Motor neuron (in vitro differentiated cells): Measurements from ENCODE around the gene ZC3H12A. TPM values are rescaled to one million over a fixed set of nuclear protein-coding genes. Genes with fewer than 3 reads are reported as not detected.
"Not testable (repeated sequence)": the region's sequence is repeated elsewhere in the genome, so short reads cannot be mapped to it uniquely, and the experiment has no call there.

Experiments used
- ATAC-seq, 8 experiments: fragments of 200-7000 bp; cut with Tn5 transposase; replicated peaks in 6 of 8; 2 replicates each; pipeline ENCODE4 v1.8.0; 2021; ENCODE audit warnings: mild to moderate bottlenecking in 8 of 8, moderate library complexity in 8 of 8
- H3K27ac ChIP-seq, 2 donors: fragments of 250-450 bp; sonication (Bioruptor Pico); 2 replicates each; pipeline ENCODE4 v1.9.0; 2021; ENCODE audit warnings: antibody characterized with exemption in 2 of 2, mild to moderate bottlenecking in 2 of 2, moderate library complexity in 1 of 2
- H3K4me1 ChIP-seq, 2 donors: fragments of 250-450 bp; sonication (Bioruptor Pico); replicated peaks in 1 of 2; 2 replicates each; pipeline ENCODE4 v1.6.1; 2021; ENCODE audit warnings: antibody characterized with exemption in 2 of 2, mild to moderate bottlenecking in 2 of 2, moderate library complexity in 1 of 2
- H3K4me3 ChIP-seq, 5 donors: fragments of 250-450 bp; sonication (Bioruptor Pico); 2 replicates each; pipeline ENCODE4 v1.9.0; 2021; ENCODE audit warnings: antibody characterized with exemption in 5 of 5, mild to moderate bottlenecking in 5 of 5, moderate library complexity in 4 of 5
- WGBS, 10 experiments: fragments of 450-650 bp; shearing (Covaris generic); methylation state at CpG; one replicate each; pipeline ENCODE4 v1.0.0; 2022; 5-methylcytosine and 5-hydroxymethylcytosine counted together
- in situ Hi-C, 9 experiments: fragments of 400-800 bp; cut with MboI; loops; one replicate each; pipeline ENCODE4 v1.15.0; 2021; ENCODE audit warnings: low sequenced_read_pairs in 9 of 9, low pct_unique_long_range_greater_than_20kb in 2 of 9; ENCODE audit not compliant: unreplicated experiment in 9 of 9
- total RNA-seq, 8 experiments: library from RNA; unstranded; fragments of 300-600 nt; gene quantifications; 2 replicates each; pipeline versions ENCODE4 v1.2.3 to v1.2.4, GENCODE V29; 2022

ZC3H12A gene
- total RNA-seq, 8 experiments from 2014 or later, result 1.8 to 13.3 (median 5.4) TPM

DNA sequence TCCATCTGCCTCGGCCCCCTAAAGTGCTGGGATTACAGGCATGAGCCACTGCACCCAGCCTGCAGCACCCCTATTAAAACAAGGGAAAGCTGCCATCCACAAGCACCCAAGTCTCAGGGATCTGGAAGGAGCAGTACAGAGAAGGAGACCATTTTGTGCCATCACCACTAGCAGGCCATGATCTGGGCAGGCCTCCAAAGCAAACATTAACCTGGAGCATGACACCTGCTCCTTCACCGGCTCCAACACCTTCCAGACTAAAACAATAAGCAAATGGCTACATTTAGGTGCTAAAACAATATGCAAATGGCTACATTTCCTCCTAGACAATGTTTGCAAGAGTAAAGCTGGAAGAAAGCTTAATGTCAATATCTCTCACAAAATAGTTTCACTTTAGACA lies 23.5 kb downstream of the ZC3H12A start:
- ATAC-seq, result no peak
- H3K4me1 ChIP-seq, result no peaks in the 10 kb centered on the region
- 80 to 100% (median 92%) methylated on average over 1 to 2 of the region's 2 CpGs; no CpG with 5 or more reads in 3 of the 10 experiments for WGBS, 10 experiments
- no peak overlapping the region for H3K27ac ChIP-seq
- in situ Hi-C loops, result no loop called here
- H3K4me3 ChIP-seq, result no peak overlapping the region

DNA sequence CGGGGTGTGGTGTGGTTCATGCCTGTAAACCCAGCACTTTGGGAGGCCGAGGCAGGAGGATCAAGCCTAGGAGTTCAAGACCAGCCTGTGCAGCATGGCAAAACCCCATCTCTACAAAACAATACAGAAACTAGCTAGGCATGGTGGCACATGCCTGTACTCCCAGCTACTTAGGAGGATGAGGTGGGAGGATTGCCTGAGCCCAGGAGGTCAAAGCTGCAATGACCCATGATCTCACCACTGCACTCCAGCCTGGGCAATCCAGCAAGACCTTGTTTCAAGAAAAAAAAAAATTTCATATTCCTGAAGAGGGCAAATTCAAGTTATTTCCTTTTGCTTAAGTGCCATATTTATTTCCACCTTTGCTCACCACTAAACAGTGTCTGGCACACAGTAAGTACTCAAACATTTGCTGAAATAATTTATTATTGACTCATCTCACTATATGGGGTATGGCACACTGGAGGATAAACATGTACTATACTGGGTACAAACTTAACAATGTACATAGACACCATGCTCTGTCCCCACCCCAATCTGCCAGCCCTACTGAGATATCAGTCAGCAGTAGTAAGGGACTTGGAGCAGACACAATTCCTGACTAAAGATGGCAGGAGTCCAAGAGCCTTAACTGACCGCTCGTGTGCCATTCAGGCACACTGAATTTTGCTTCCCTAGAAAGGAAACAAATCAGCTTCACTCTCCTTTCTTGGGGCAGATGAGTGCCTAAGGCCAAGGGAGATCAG lies 24.7 kb downstream of the ZC3H12A start:
- WGBS, 10 experiments, result 57 to 100% (median 93%) methylated on average over 2 to 4 of the region's 4 CpGs; no CpG with 5 or more reads in 1 of the 10 experiments
- Histone ChIP-seq H3K4me3 (no peak overlapping the region), H3K27ac (no peak overlapping the region), H3K4me1 (no peaks in the 10 kb centered on the region)
- peak in 2 of 8 experiments; percentile 8 to 21 for ATAC-seq
- in situ Hi-C loops, result no loop called here

DNA sequence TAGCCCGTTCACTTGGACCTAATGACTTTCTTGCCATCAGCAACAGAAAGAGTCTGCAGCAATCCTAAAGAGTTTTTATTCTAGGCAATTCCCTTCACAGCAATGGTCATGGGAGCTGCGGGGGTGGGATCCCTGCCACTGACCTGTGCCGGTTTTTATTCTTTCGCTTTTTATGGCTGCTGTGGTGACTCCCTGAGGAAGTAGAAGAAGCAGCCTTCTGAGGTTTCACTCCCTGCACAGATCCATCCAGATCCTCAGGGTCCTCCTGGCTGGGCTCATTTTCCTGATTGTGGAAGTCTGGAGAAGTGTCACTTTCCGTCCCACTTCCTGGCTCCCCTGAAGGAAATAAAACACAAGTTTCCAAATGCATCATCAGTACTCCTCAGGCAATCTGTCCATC lies 27.3 kb downstream of the ZC3H12A start:
- Histone ChIP-seq H3K27ac (no peak overlapping the region), H3K4me1 (no peaks in the 10 kb centered on the region), H3K4me3 (no peak overlapping the region)
- no peak for ATAC-seq
- in situ Hi-C loops, result loop anchor here in 1 of 9 experiments (25.0 kb wide), 1 partner anchor 186 kb away; the partner anchor contains the start of gene CDCA8
- WGBS, 10 experiments, result 60 to 93% (median 81%) methylated on average over 1 to 5 of the region's 5 CpGs; no CpG with 5 or more reads in 2 of the 10 experiments

DNA sequence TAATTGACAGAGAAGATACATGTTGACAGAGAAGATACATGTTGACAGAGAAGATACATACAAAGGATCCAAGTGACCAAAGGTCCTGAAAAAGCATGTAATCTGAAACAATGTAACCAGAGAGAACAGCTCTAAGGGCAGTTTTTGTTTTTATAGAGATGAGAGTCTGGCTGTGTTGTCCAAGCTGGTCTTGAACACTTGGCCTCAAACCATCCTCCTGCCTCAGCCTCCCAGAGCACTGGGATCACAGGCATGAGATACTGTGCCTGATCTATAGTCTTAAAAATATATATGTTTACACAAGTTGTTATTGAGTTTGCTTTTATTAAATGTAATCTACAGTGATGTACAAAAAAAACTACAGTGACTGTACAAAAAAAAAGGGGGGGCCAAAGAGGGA lies 27.7 kb downstream of the ZC3H12A start:
- in situ Hi-C loops, result loop anchor here in 1 of 9 experiments (25.0 kb wide), 1 partner anchor 185 kb away; the partner anchor contains the start of gene CDCA8
- H3K4me3 ChIP-seq, result no peak overlapping the region
- no peaks in the 10 kb centered on the region for H3K4me1 ChIP-seq
- no peak overlapping the region for H3K27ac ChIP-seq
- ATAC-seq, result no peak

DNA sequence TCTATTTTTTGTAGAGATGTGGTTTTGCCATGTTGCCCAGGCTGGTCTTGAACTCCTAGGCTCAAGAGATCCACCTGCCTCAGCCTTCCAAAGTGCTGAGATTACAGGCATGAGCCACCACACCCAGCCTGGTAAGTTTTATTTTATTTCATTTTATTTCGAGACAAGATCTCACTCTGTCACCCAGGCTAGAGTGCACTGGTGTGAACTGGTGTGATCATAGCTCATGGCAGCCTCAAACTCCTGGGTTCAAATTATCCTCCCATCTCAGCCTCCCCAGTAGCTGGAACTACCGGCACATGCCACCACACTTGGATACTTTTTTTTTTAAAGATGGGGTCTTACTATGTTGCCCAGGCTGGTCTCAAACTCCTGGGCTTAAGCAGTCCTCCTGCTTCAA lies 28.4 kb downstream of the ZC3H12A start:
- 94 to 100% (median 100%) methylated on average over 1 to 2 of the region's 2 CpGs; no CpG with 5 or more reads in 5 of the 10 experiments for WGBS, 10 experiments
- not testable (repeated sequence) for ATAC-seq, H3K4me3 ChIP-seq, H3K4me1 ChIP-seq, H3K27ac ChIP-seq
- in situ Hi-C loops, result loop anchor here in 1 of 9 experiments (25.0 kb wide), 1 partner anchor 185 kb away; the partner anchor contains the start of gene CDCA8

DNA sequence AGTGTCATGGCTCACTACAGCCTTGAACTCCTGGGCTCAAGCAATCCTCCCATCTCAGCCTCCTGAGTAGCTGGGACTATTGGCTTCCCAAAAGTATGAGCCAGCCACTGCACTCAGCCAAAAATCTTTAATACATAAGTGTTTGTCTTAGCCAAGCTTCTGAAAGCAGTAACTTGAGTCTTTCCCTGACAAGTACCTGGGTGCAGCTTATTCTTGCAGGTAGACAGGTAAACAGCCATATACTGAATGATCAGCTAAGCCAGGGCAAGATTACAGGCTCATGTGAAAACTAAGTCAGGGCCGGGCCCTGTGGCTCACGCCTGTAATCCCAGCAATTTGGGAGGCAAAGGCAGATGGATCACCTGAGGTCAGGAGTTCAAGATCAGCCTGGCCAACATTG lies 32.4 kb downstream of the ZC3H12A start:
- 73 to 100% (median 100%) methylated on average over 1 to 2 of the region's 2 CpGs; no CpG with 5 or more reads in 5 of the 10 experiments for WGBS, 10 experiments
- no peak overlapping the region for H3K27ac ChIP-seq
- no peak overlapping the region for H3K4me3 ChIP-seq
- no peaks in the 10 kb centered on the region for H3K4me1 ChIP-seq
- no peak for ATAC-seq
- in situ Hi-C loops, result loop anchor here in 1 of 9 experiments (25.0 kb wide), 1 partner anchor 181 kb away; the partner anchor contains the start of gene CDCA8

DNA sequence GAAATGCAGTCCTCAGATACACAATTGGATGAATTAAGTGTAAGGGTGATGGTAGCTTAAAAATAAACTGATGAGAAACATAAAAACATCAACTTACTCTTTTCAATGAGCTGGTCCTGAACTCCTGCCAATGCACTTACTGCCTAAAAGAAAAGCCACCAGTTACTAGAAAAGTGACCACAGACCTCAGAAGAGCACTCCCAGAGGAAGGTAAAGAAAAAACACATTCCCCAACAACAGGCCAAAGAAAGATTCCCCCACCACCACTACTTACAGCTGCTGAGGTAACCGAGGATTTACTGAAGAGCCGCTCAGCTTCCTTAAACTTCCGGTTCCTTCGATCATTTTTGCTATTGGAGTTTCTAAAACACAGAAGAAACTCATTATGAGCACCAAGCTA lies 34.8 kb downstream of the ZC3H12A start:
- Histone ChIP-seq H3K27ac (no peak overlapping the region), H3K4me1 (peaks cover 5 to 6% of the 10 kb centered on the region in 2 donors), H3K4me3 (no peak overlapping the region)
- in situ Hi-C loops, result loop anchor here in 1 of 9 experiments (25.0 kb wide), 1 partner anchor 178 kb away; the partner anchor contains the start of gene CDCA8
- WGBS, 10 experiments, result 69 to 91% (median 77%) methylated on average over 2 to 4 of the region's 4 CpGs; no CpG with 5 or more reads in 4 of the 10 experiments
- no peak for ATAC-seq

DNA sequence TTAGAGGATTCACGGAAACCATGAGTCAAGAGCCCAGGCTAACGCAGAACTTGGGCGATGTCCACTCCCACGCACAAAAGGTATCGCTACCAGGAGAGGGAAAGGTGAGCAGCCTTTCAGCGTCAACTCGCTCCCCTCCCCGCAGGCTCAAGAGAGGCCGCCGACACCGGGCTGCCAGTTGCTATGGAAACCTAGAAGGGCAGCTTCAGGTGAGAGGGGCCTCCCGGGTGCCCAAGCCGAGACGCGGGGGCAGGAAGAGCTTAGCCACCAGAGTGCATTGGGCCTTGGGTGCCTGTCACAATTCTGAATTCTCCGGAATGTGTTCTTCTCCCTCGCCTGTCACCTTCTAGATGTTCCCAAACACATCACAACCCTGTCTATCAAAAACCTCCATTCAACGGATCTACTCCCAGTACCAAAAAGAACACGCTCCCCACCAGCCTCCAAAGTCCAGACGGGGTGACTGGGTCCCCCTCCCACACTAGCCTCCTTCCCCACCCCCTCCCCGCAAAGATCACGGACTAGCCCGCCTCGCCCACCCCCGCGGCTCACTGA lies 39.5 kb downstream of the ZC3H12A start:
- Histone ChIP-seq H3K4me1 (peaks cover 11 to 12% of the 10 kb centered on the region in 2 donors), H3K27ac (peak overlapping the region; percentile 92 to 93), H3K4me3 (peak overlapping the region; percentile 89 to 95 (median 93))
- 0 to 7% (median 3%) methylated on average over 1 to 12 of the region's 26 CpGs; no CpG with 5 or more reads in 4 of the 10 experiments for WGBS, 10 experiments
- ATAC-seq, result peak in 7 of 8 experiments; percentile 1 to 64 (median 50)
- in situ Hi-C loops, result loop anchor here in 1 of 9 experiments (25.0 kb wide), 1 partner anchor 173 kb away; the partner anchor contains the start of gene CDCA8

DNA sequence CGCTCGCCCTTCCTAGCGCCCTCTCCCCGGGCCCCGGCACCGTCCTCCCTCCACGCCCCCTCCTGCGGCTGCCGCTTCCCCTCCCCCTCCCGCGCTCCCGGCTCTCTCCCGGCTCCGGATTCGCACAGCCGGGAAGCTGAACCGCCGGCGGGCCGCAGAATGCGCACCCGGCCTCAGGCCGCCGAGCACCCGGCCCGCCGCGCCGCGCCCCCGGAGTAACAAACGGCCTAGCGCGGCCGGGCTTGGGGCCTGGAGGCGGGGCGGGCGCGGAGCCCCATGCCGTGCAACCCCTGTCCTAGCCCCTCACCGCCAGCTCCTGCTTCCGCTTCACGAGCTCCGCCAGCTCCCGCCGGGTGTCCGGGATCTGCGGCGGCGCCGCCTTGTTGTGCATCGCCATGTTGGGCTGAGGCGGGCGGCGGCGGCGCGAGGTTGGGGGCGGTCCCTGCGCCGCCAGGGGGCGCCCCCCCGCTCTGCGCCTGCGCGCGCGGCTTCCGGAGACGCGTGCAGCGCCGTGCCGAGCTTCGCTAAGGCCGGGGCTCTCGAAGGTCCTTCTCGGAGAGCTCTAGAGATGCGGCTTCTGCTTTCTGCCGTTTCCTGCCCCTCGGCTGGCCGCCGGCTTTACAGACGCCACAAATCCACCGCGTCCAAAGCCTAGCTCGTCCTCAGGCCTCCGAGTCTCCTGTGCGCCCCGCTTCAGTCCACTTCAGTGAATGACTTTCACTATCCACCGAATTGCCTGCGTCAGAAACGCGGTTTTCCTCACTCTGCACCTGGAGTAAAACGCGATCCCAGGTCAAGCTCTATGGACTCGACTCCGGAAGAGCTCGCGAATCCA lies 40.2 kb downstream of the ZC3H12A start, which contains the start of gene MEAF6:
Gene MEAF6, minus strand, starts transcription at position 417 of the 835 bp plus-strand sequence. Its CDS starts 20 bp downstream, at position 397.
- peak within 1 kb of the TSS; percentile 92 to 93 for H3K27ac ChIP-seq
- in situ Hi-C loops, result loop anchor here in 1 of 9 experiments (25.0 kb wide), 1 partner anchor 173 kb away; the partner anchor contains the start of gene CDCA8
- peak within 1 kb of the TSS; percentile 89 to 95 (median 93) for H3K4me3 ChIP-seq
- 0 to 5% (median 1%) methylated on average over 4 to 42 of the region's 100 CpGs; no CpG with 5 or more reads in 2 of the 10 experiments for WGBS, 10 experiments
- ATAC-seq, result peak; percentile 94 to 97 (median 96)
- peaks cover 11 to 12% of the 10 kb centered on the region in 2 donors for H3K4me1 ChIP-seq

DNA sequence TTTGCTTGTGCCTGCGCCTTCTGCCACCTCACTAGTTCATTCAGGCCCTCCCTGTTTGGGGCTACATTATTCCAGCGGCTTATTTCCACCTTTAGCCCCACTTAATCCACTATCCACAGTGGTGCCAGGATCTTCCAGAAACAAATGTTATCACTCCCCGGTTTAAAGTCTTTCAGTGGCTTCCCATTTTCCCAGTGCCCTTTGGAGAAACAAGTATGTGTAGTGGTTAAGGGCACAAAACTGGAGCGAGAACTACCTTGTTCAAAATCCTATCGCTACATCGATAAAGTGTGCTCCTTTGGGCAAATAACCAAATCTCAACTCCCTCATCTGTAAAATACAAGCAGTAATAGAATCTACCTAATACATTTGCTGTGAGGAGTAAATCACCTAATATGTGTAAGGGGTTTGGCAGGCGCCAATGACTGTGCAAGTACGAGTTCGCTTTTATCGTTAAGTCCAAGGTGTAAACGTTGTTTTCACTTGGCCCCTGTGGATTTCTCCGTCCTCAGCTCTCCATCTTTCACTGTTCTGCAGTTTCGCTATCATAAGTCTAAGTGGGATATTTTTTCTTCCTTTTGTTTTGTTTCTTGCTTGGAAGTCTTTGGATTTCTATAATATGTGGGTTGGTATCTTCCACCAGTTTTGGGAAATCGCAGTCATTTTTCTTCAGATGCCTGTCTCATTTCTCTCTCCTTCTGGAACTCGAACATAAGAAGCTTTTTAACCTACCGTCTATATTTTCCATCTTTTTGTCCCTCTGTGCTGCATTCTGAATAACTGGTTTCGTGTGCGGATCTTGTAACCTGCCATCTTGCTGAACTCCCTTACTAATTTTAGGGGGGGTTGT lies 41.0 kb downstream of the ZC3H12A start:
- in situ Hi-C loops, result loop anchor here in 1 of 9 experiments (25.0 kb wide), 1 partner anchor 172 kb away; the partner anchor contains the start of gene CDCA8

DNA sequence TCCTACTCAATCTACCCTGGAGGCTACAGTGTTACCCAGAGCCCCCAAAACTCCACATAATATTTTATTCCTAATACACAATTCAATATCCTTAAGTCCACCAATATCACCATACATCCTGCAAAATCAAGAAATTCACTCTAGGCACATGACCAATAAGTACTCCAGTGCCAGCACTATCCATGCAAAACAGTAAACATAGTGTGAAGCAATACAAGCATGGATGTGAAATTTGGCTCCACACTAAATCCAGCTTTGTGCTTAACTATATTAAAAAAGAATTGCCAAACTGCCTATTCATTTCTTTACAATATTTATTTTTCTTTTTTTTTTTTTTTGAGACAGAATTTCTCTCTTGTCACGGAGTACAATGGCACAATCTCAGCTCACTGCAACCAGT lies 43.2 kb downstream of the ZC3H12A start:
- Histone ChIP-seq H3K27ac (no peak overlapping the region), H3K4me3 (no peak overlapping the region), H3K4me1 (peaks cover 11 to 12% of the 10 kb centered on the region in 2 donors)
- in situ Hi-C loops, result loop anchor here in 1 of 9 experiments (25.0 kb wide), 1 partner anchor 170 kb away; the partner anchor contains the start of gene CDCA8
- WGBS, 10 experiments, result 75 to 100% (median 95%) methylated on average over 1 of the region's 1 CpG; no CpG with 5 or more reads in 4 of the 10 experiments
- no peak for ATAC-seq

More for the DNA sequence above, 41.0 kb downstream of the ZC3H12A start:
- WGBS, 10 experiments, result 69 to 88% (median 78%) methylated on average over 10 to 18 of the region's 18 CpGs
- H3K4me1 ChIP-seq, result peaks cover 11 to 12% of the 10 kb centered on the region in 2 donors
- no peak for ATAC-seq
- peak overlapping the region; percentile 89 to 95 (median 93) for H3K4me3 ChIP-seq
- peak overlapping the region; percentile 92 to 93 for H3K27ac ChIP-seq
